Measurements from ENCODE around the gene DCBLD1. TPM values are rescaled to one million over a fixed set of nuclear protein-coding genes. Genes with fewer than 3 reads are reported as not detected.

DCBLD1 gene
- total RNA-seq, 4 donors from 2014 or later = 6.9 to 13.2 (median 10.0) TPM

GRCh38 chr6:117446861-117447260, 35.6 kb upstream of the DCBLD1 start:
- Histone ChIP-seq H3K4me3 (no peak overlapping the region), H3K9me3 (no peaks in the 10 kb centered on the region), H3K27ac (no peak overlapping the region), H3K36me3 (no peaks in the 10 kb centered on the region), H3K4me1 (peaks cover 0 to 34% (median 3%) of the 10 kb centered on the region in 4 donors), H3K27me3 (no peaks in the 10 kb centered on the region)
- TF ChIP-seq EP300 (IDR thresholded peaks at IDR 0.05) (no peak), CTCF (IDR thresholded peaks at IDR 0.05) (no peak), POLR2A (IDR thresholded peaks at IDR 0.05) (no peak)
- DNase-seq (ENCODE audit: low spot score in 2 of 2) = no peak
- 61 to 75% methylated on average over 3 of the region's 3 CpGs for WGBS, 2 donors

- no peaks in the 10 kb centered on the region for H3K36me3 ChIP-seq
- no peak overlapping the region for H3K4me3 ChIP-seq
- no peaks in the 10 kb centered on the region for H3K9me3 ChIP-seq
- peaks cover 0 to 37% (median 3%) of the 10 kb centered on the region in 4 donors for H3K4me1 ChIP-seq
- TF ChIP-seq EP300 (IDR thresholded peaks at IDR 0.05) = no peak
- no peak for TF ChIP-seq CTCF (IDR thresholded peaks at IDR 0.05)
- TF ChIP-seq POLR2A (IDR thresholded peaks at IDR 0.05) = no peak
- 36 to 43% methylated on average over 5 of the region's 5 CpGs for WGBS, 2 donors
- peak overlapping the region in 1 of 4 donors; percentile 27 for H3K27ac ChIP-seq
- no peak for DNase-seq (ENCODE audit: low spot score in 2 of 2)
- H3K27me3 ChIP-seq = no peaks in the 10 kb centered on the region
These were observed 34.5 kb upstream of the DCBLD1 start for GRCh38 chr6:117448011-117448410.

GRCh38 chr6:117448732-117449485, 33.6 kb upstream of the DCBLD1 start:
- H3K27ac ChIP-seq = peak overlapping the region in 1 of 4 donors; percentile 21
- H3K4me3 ChIP-seq = no peak overlapping the region

GRCh38 chr6:117449549-117450439, 32.7 kb upstream of the DCBLD1 start:
- peak; percentile 24 to 84 for DNase-seq (ENCODE audit: low spot score in 2 of 2)
- WGBS, 2 donors = 34 to 38% methylated on average over 10 of the region's 10 CpGs
- Histone ChIP-seq H3K27me3 (no peaks in the 10 kb centered on the region), H3K27ac (peak overlapping the region in 1 of 4 donors; percentile 21), H3K36me3 (no peaks in the 10 kb centered on the region), H3K9me3 (no peaks in the 10 kb centered on the region), H3K4me3 (no peak overlapping the region), H3K4me1 (peaks cover 0 to 37% (median 3%) of the 10 kb centered on the region in 4 donors)
- peak; percentile 62 to 80 (median 72) for TF ChIP-seq CTCF (IDR thresholded peaks at IDR 0.05)
- TF ChIP-seq POLR2A (IDR thresholded peaks at IDR 0.05) = no peak
- no peak for TF ChIP-seq EP300 (IDR thresholded peaks at IDR 0.05)

More at GRCh38 chr6:117448732-117449485, 33.6 kb upstream of the DCBLD1 start:
- no peak for DNase-seq (ENCODE audit: low spot score in 2 of 2)
- WGBS, 2 donors = 29 to 38% methylated on average over 6 of the region's 6 CpGs
- no peaks in the 10 kb centered on the region for H3K36me3 ChIP-seq
- H3K9me3 ChIP-seq = no peaks in the 10 kb centered on the region
- H3K27me3 ChIP-seq = no peaks in the 10 kb centered on the region
- peaks cover 0 to 37% (median 3%) of the 10 kb centered on the region in 4 donors for H3K4me1 ChIP-seq
- TF ChIP-seq CTCF (IDR thresholded peaks at IDR 0.05) (no peak), EP300 (IDR thresholded peaks at IDR 0.05) (no peak), POLR2A (IDR thresholded peaks at IDR 0.05) (no peak)

Measured in tibial nerve (tissue), 4 donors.